Psoas muscle (tissue), 8 donors: Measurements from ENCODE around the gene MAPKBP1. TPM values are rescaled to one million over a fixed set of nuclear protein-coding genes. Genes with fewer than 3 reads are reported as not detected.

Experiments used
- ATAC-seq, 4 donors: fragments of 200-7000 bp; cut with Tn5 transposase; one replicate each; pipeline ENCODE4 v1.9.1; 2020; ENCODE audit warnings: moderate library complexity in 3 of 4, mild to moderate bottlenecking in 2 of 4
- DNase-seq, 2 donors: peaks; one replicate each; pipeline ENCODE4 v3.0.0-alpha.2; 2020
- H3K27ac ChIP-seq: fragments of 200-600 bp; one replicate; pipeline ENCODE4 v1.8.0; 2022
- H3K27me3 ChIP-seq, 3 donors: fragments of 200-600 bp in 1 of 3; one replicate each; pipeline versions ENCODE4 v1.6.1 to v1.8.0; 2013 to 2022; ENCODE audit warnings: low read length in 2 of 3, mild to moderate bottlenecking in 2 of 3, moderate library complexity in 1 of 3; ENCODE audit not compliant: insufficient read depth in 3 of 3
- H3K36me3 ChIP-seq, 2 donors: fragments of 200-600 bp in 1 of 2; one replicate each; pipeline versions ENCODE4 v1.6.1 to v1.8.0; 2013 to 2022; ENCODE audit warnings: low read depth in 1 of 2, mild to moderate bottlenecking in 1 of 2, moderate library complexity in 1 of 2; ENCODE audit not compliant: insufficient read depth in 1 of 2
- H3K4me1 ChIP-seq: fragments of 200-600 bp; one replicate; pipeline ENCODE4 v1.8.0; 2022
- H3K4me3 ChIP-seq: fragments of 200-600 bp; one replicate; pipeline ENCODE4 v1.8.0; 2022; ENCODE audit warnings: mild to moderate bottlenecking
- H3K9me3 ChIP-seq: fragments of 200-600 bp; one replicate; pipeline ENCODE4 v1.8.0; 2022
- CTCF ChIP-seq: fragments of 200-600 bp; IDR thresholded peaks from one replicate; pipeline ENCODE4 v1.8.0; 2022; ENCODE audit warnings: antibody characterized with exemption
- WGBS, 3 donors: extraction: QIAGEN DNeasy Blood & Tissue Kit; methylation state at CpG; one replicate each; pipeline versions ENCODE4 v1.1.6 to v1.1.7; 2013; 5-methylcytosine and 5-hydroxymethylcytosine counted together
- intact Hi-C, 2 donors: fragments of 100-400 bp; cut with DNase I; formaldehyde crosslinking; loops; one replicate each; pipeline versions ENCODE4 v1.11.0 to v1.14.2; 2022
- polyA plus RNA-seq, 3 donors: library from polyadenylated mRNA; stranded (reverse); fragments of 200-250 nt; gene quantifications; one replicate each; pipeline ENCODE4 v1.2.3, GENCODE V29; 2013
- total RNA-seq, 4 donors: library from RNA; stranded (reverse); fragmentation: NEBNext Ultra II Directional in 2 of 4; extraction: Animal tissue kit (Norgen Biotek cat#: 25700) in 2 of 4; gene quantifications; one replicate each; pipeline versions ENCODE4 v1.2.1 to v1.2.4, GENCODE V29; 2021 to 2023
- donor health status: healthy with polysubstance abuse.
- donor health status: DM: no; HTN: no; CAD: no; lungs with moderate emphysema.
- donor health status: Bipolar disorder and iron deficiency.
- donor health status: healthy.
- donor health status: DM: yes; HTN: yes; CAD: no.
- donor health status: DM: no; HTN: no; CAD: no.
- donor health status: DM: no; HTN: no; CAD: no.
- donor health status: DM: yes; HTN: yes; CAD: no.

The MAPKBP1 gene
- total and polyA plus RNA-seq, 7 donors, result 2.4 to 10.3 (median 7.1) TPM

DNA sequence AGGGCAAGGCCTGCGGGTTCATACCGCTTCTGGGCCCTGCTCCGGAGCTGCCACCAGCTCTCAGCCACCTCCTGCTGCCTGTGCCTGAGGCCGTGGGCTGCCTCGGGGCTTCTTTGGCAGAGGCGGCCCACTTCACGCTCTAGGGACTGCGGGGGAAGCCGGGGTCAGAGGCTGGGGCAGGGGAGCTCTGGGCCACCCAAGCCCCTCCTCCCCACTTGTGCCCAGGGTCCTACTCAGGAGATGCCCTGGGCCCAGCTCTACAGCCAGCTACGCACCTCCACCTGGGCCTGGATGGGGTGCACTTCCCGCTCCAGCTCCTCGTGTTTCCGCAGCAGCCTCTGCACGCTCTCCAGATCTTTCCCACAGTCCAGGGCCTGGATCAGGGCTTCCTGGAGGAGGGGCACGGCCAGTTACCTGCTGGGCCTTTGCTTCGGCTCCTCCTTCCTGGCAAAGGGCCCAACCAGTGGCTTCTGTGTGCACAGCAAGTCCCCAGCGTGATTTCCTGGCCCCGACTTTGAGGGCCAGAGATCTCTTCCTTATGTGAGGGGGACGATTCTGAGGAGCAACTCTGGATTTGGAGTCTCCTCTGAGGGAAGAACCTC is 88.3 kb downstream of the MAPKBP1 start:
- Histone ChIP-seq H3K27ac (no peak overlapping the region), H3K4me1 (no peaks in the 10 kb centered on the region), H3K9me3 (no peaks in the 10 kb centered on the region), H3K4me3 (no peak overlapping the region), H3K27me3 (no peaks in the 10 kb centered on the region), H3K36me3 (no peaks in the 10 kb centered on the region)
- DNase-seq, result no peak
- no peak for TF ChIP-seq CTCF
- no peak for ATAC-seq
- 84 to 88% (median 85%) methylated on average over 16 to 19 of the region's 19 CpGs for WGBS, 3 donors
- intact Hi-C loops, result no loop called here

DNA sequence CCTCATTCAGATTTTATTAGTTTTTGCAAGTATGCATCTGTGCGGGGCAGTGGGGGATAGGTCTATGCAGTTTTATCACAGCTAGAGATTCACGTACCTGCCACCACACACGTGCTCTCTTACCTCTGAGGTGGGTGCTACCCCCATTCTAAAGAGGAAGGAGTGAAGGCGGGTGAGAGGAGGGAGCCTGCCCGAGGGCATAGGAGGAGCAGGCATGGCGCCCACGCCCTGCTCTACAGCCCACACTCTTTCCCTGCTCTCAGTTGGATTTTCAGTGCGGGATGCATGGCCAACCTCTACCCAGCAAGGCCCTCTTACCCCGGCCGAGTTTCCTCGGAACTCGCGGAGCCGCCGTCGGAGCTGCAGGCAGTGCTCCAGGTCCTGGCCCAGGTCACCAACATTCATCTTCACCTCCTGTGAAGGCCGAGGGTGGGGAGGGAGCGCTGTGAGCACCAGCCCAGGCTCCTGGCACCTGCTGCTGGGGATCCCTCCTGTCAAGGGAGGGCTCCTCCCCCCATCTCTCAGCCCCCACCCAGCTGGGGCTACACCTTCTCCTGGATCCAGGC is 91.3 kb downstream of the MAPKBP1 start:
- DNase-seq, result no peak
- H3K27ac ChIP-seq, result no peak overlapping the region
- no peak for ATAC-seq
- H3K9me3 ChIP-seq, result no peaks in the 10 kb centered on the region
- intact Hi-C loops, result no loop called here
- H3K4me1 ChIP-seq, result no peaks in the 10 kb centered on the region
- no peak for TF ChIP-seq CTCF
- no peaks in the 10 kb centered on the region for H3K27me3 ChIP-seq
- H3K36me3 ChIP-seq, result no peaks in the 10 kb centered on the region
- 82 to 87% (median 83%) methylated on average over 18 of the region's 18 CpGs for WGBS, 3 donors
- H3K4me3 ChIP-seq, result no peak overlapping the region

DNA sequence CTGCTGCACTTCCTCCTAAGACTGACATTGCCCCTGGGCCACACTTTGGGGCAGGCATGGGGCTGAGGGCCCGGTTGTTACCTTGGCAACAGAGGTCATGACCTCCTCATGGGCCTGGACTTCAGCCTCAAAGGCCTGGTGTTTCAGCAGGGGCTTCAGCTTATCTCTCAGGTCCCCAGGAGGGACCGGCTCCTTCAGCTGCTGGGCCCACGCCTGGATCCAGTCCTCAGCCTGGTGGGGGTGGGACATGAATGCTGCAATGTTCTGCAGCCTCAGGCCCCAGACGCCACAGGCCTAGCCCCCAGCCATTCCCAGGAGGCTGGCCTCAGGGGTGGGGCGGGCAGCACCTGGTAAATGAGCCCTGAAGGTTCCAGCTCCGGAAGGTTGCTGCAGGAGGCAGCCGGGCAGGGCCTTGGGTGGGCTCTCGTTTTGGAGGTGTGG is 92.0 kb downstream of the MAPKBP1 start:
- 81 to 92% (median 86%) methylated on average over 8 of the region's 8 CpGs for WGBS, 3 donors
- Histone ChIP-seq H3K4me1 (no peaks in the 10 kb centered on the region), H3K9me3 (no peaks in the 10 kb centered on the region), H3K36me3 (no peaks in the 10 kb centered on the region), H3K4me3 (no peak overlapping the region), H3K27ac (no peak overlapping the region), H3K27me3 (no peaks in the 10 kb centered on the region)
- ATAC-seq, result no peak
- DNase-seq, result no peak
- TF ChIP-seq CTCF, result no peak
- intact Hi-C loops, result no loop called here

GRCh38 chr15:41866872-41867579 is 92.7 kb downstream of the MAPKBP1 start:
- Histone ChIP-seq H3K27me3 (no peaks in the 10 kb centered on the region), H3K36me3 (no peaks in the 10 kb centered on the region), H3K27ac (no peak overlapping the region), H3K9me3 (no peaks in the 10 kb centered on the region), H3K4me3 (no peak overlapping the region), H3K4me1 (no peaks in the 10 kb centered on the region)
- intact Hi-C loops, result no loop called here
- DNase-seq (no peak), ATAC-seq (no peak)
- no peak for TF ChIP-seq CTCF
- WGBS, 3 donors, result 86 to 88% (median 86%) methylated on average over 25 of the region's 25 CpGs
